WTC11 (cell line): ENCODE data around the gene ATG9B.

Source experiments
- CREB1 ChIP-seq: sonication (generic); formaldehyde crosslinking; IDR thresholded peaks from 2 replicates; pipeline ENCODE4 v1.8.0; 2023; ENCODE audit warnings: mild to moderate bottlenecking, missing genetic modification reagents
- CTCF ChIP-seq: fragments of 200-600 bp; IDR thresholded peaks from 2 replicates; pipeline ENCODE4 v1.8.0; 2022; ENCODE audit warnings: antibody characterized with exemption
- E2F1 ChIP-seq: sonication (generic); formaldehyde crosslinking; IDR thresholded peaks from 2 replicates; pipeline ENCODE4 v1.8.0; 2022; ENCODE audit warnings: mild to moderate bottlenecking, missing genetic modification reagents
- FOXK1 ChIP-seq: sonication (generic); formaldehyde crosslinking; IDR thresholded peaks from 2 replicates; pipeline ENCODE4 v1.8.0; 2022; ENCODE audit warnings: mild to moderate bottlenecking, moderate library complexity, missing genetic modification reagents
- NR3C1 ChIP-seq: sonication (generic); formaldehyde crosslinking; conservative IDR thresholded peaks from 2 replicates; pipeline ENCODE4 v1.8.1; 2023; ENCODE audit warnings: low read depth, mild to moderate bottlenecking, missing genetic modification reagents
- STAT6 ChIP-seq: sonication (generic); formaldehyde crosslinking; conservative IDR thresholded peaks from 2 replicates; pipeline ENCODE4 v1.8.1; 2023; ENCODE audit warnings: mild to moderate bottlenecking, low read depth, missing genetic modification reagents, moderate library complexity
- ZNF232 ChIP-seq: sonication (generic); formaldehyde crosslinking; IDR thresholded peaks from 2 replicates; pipeline ENCODE4 v1.8.0; 2022; ENCODE audit warnings: mild to moderate bottlenecking, missing genetic modification reagents
- TF ChIP-seq, protein P1 (sequence below): sonication (generic); formaldehyde crosslinking; IDR thresholded peaks from 2 replicates; pipeline ENCODE4 v1.8.1; 2022; ENCODE audit warnings: low read depth, mild to moderate bottlenecking, moderate library complexity, missing genetic modification reagents, borderline replicate concordance

GRCh38 chr7:151006590-151007300 is 17.5 kb downstream of the ATG9B start:
- TF ChIP-seq CTCF: no peak
- no peak for TF ChIP-seq STAT6
- TF ChIP-seq ZNF232 (CRISPR knock-in tag): no peak
- no peak for TF ChIP-seq NR3C1 (CRISPR knock-in tag)
- TF ChIP-seq, protein P1, sequence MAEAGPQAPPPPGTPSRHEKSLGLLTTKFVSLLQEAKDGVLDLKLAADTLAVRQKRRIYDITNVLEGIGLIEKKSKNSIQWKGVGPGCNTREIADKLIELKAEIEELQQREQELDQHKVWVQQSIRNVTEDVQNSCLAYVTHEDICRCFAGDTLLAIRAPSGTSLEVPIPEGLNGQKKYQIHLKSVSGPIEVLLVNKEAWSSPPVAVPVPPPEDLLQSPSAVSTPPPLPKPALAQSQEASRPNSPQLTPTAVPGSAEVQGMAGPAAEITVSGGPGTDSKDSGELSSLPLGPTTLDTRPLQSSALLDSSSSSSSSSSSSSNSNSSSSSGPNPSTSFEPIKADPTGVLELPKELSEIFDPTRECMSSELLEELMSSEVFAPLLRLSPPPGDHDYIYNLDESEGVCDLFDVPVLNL: no peak
- no peak for TF ChIP-seq FOXK1 (CRISPR knock-in tag)
- TF ChIP-seq E2F1 (CRISPR knock-in tag): no peak
- TF ChIP-seq CREB1 (CRISPR knock-in tag): no peak
